CD4-positive, alpha-beta T cell (primary cell): ENCODE data around the gene KRTAP10-1. TPM values are rescaled to one million over a fixed set of nuclear protein-coding genes. Genes with fewer than 3 reads are reported as not detected.

Experiments
- ATAC-seq: fragments of 200-7000 bp; cut with Tn5 transposase; one replicate; pipeline ENCODE4 v1.10.0; 2022; ENCODE audit warnings: mild to moderate bottlenecking; ENCODE audit not compliant: poor library complexity
- CTCF ChIA-PET: fragments of 350-600 bp; sonication (Branson Sonifier 250); formaldehyde crosslinking; loops from one replicate; lab custom pipeline; 2021; ENCODE audit warnings: antibody characterized with exemption, inconsistent platforms; lab: Charles Lee
- POLR2A ChIA-PET: fragments of 350-600 bp; sonication (Branson Sonifier 250); formaldehyde crosslinking; loops from one replicate; lab custom pipeline; 2021; ENCODE audit warnings: antibody characterized with exemption, inconsistent platforms; lab: Charles Lee
- DNase-seq, 14 experiments: peaks; one replicate each; pipeline ENCODE4 v3.0.0-alpha.2; 2013 to 2020; ENCODE audit warnings: mixed read lengths in 2 of 14
- H3K27ac ChIP-seq, 2 donors: one replicate each; pipeline versions ENCODE4 v1.5.1 to v1.7.0; 2013; ENCODE audit warnings: low read length in 2 of 2, low read depth in 1 of 2, mild to moderate bottlenecking in 1 of 2
- H3K27me3 ChIP-seq, 2 experiments: 1 replicate in 1 of 2; 2 replicates in 1 of 2; pipeline versions ENCODE4 v1.6.1 to v1.7.0; 2013; ENCODE audit warnings: low read length in 2 of 2, control low read depth in 1 of 2, mild to moderate bottlenecking in 1 of 2, moderate library complexity in 1 of 2; ENCODE audit not compliant: insufficient read depth in 2 of 2, control insufficient read depth in 1 of 2
- H3K36me3 ChIP-seq: one replicate; pipeline ENCODE4 v1.6.1; 2013; ENCODE audit warnings: low read length, control low read depth; ENCODE audit not compliant: insufficient read depth
- H3K4me1 ChIP-seq: one replicate; pipeline ENCODE4 v1.6.1; 2013; ENCODE audit warnings: low read length, control low read depth; ENCODE audit not compliant: insufficient read depth
- H3K4me3 ChIP-seq: one replicate; pipeline ENCODE4 v1.5.1; 2013; ENCODE audit warnings: mild to moderate bottlenecking, low read length, moderate library complexity
- H3K9me3 ChIP-seq, 2 experiments: 1 replicate in 1 of 2; 2 replicates in 1 of 2; pipeline versions ENCODE4 v1.6.1 to v1.7.0; 2013; ENCODE audit warnings: low read length in 2 of 2, mild to moderate bottlenecking in 2 of 2, control low read depth in 1 of 2, moderate library complexity in 1 of 2; ENCODE audit not compliant: control insufficient read depth in 1 of 2, insufficient read depth in 1 of 2
- H3K27ac Mint-ChIP-seq: one replicate; pipeline ENCODE4 v1.8.0; 2020; ENCODE audit warnings: mixed read lengths
- H3K27me3 Mint-ChIP-seq: one replicate; pipeline ENCODE4 v1.8.0; 2021; ENCODE audit warnings: mixed read lengths
- H3K36me3 Mint-ChIP-seq: one replicate; pipeline ENCODE4 v1.8.0; 2021; ENCODE audit warnings: low read depth, mixed read lengths
- H3K4me1 Mint-ChIP-seq: one replicate; pipeline ENCODE4 v1.8.0; 2021; ENCODE audit warnings: low read depth, mixed read lengths
- H3K4me3 Mint-ChIP-seq: one replicate; pipeline ENCODE4 v1.8.0; 2020; ENCODE audit warnings: mild to moderate bottlenecking, mixed read lengths
- H3K9me3 Mint-ChIP-seq: one replicate; pipeline ENCODE4 v1.8.0; 2020; ENCODE audit warnings: mixed read lengths
- intact Hi-C, 2 experiments: fragments of 100-400 bp; cut with DNase I in 1 of 2; cut with micrococcal nuclease in 1 of 2; formaldehyde crosslinking; loops; one replicate each; pipeline versions ENCODE4 v1.15.1 to v1.9.0; 2023 to 2025; cut with DNase I, micrococcal nuclease
- total RNA-seq, 174 experiments: library from RNA in 2 of 174; stranded (reverse) in 2 of 174; gene quantifications; one replicate each; pipeline ENCODE4 v1.2.3 and lab custom pipeline; 2021 to 2026
- TF ChIP-seq, protein P1 (sequence below): fragments of 200-600 bp; IDR thresholded peaks from one replicate; pipeline ENCODE4 v1.8.0; 2022; ENCODE audit warnings: antibody characterized with exemption, mild to moderate bottlenecking

The KRTAP10-1 gene
- total RNA-seq, 2 experiments from 2014 or later = not detected

DNA sequence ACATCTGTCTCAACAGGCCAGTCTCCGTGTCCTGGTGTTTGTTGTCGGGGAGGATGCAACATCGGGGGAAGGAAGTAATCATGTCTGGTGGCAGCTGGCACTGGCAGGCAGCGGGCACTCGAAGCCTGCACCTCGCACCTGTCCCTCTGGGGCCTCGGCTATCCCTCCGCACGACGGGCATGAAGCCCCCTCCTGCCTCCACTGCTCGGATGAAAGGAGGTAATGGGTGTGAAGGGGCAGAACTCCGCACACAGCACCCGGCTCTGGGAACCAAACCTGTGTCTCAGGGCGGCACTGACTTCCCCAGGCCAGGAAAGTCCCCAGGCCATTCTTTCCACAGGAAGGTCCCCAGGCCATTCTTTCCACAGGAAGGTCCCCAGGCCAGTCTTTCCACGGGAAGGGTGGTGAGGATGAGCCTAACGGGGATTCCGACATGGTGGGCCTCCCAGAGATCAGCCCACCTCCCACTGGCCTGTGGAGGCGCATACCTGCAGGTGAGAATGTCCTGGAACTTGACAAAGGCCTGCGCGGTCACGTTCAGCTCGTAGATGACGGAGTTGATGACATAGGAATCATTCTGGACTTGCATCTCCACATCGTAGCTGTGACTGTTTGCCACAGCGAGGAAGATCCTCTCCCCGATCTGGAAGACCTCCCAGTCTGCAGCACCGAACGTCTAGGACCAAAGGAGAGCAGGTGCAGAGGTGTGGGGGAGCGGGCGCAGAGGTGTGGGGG lies 31.1 kb downstream of the KRTAP10-1 start:
- Histone ChIP-seq H3K4me3 (no peak overlapping the region), H3K27ac (no peak overlapping the region), H3K4me1 (peaks cover 16% of the 10 kb centered on the region), H3K36me3 (no peaks in the 10 kb centered on the region), H3K27me3 (no peaks in the 10 kb centered on the region), H3K9me3 (no peaks in the 10 kb centered on the region)
- Mint-ChIP-seq H3K36me3 (no peaks in the 10 kb centered on the region), H3K4me3 (no peak overlapping the region), H3K9me3 (no peaks in the 10 kb centered on the region), H3K27me3 (no peaks in the 10 kb centered on the region), H3K27ac (no peak overlapping the region), H3K4me1 (no peaks in the 10 kb centered on the region)
- POLR2A ChIA-PET = no interaction called here
- CTCF ChIA-PET = interaction anchor here (2.9 to 3.3 kb wide), 2 partner anchors 233 to 285 kb away, joined by 24 to 41 read pairs; no protein-coding TSS in a partner anchor
- no peak for ATAC-seq
- no peak for DNase-seq
- intact Hi-C loops = loop anchor here in 1 of 2 experiments (10.0 kb wide), 1 partner anchor 616 kb away; no protein-coding TSS in a partner anchor
- TF ChIP-seq, protein P1, sequence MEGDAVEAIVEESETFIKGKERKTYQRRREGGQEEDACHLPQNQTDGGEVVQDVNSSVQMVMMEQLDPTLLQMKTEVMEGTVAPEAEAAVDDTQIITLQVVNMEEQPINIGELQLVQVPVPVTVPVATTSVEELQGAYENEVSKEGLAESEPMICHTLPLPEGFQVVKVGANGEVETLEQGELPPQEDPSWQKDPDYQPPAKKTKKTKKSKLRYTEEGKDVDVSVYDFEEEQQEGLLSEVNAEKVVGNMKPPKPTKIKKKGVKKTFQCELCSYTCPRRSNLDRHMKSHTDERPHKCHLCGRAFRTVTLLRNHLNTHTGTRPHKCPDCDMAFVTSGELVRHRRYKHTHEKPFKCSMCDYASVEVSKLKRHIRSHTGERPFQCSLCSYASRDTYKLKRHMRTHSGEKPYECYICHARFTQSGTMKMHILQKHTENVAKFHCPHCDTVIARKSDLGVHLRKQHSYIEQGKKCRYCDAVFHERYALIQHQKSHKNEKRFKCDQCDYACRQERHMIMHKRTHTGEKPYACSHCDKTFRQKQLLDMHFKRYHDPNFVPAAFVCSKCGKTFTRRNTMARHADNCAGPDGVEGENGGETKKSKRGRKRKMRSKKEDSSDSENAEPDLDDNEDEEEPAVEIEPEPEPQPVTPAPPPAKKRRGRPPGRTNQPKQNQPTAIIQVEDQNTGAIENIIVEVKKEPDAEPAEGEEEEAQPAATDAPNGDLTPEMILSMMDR = no peak

DNA sequence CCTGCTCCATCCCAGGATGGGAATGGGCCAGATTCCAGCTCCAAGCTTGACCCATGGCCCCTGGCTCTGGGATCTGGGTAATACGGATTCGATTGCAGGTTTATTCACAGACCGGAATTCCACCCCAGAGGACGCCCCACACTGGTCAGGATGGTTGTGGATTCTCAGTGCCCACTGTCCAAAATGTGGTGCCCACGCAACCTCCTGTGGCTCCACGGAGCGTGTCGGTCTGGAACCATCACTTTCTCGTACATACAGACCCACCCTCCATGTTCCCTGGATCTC lies 31.6 kb downstream of the KRTAP10-1 start:
- no peaks in the 10 kb centered on the region for H3K27me3 Mint-ChIP-seq
- H3K4me3 Mint-ChIP-seq = no peak overlapping the region
- ChIA-PET POLR2A (no interaction called here), CTCF (no interaction called here)
- H3K27ac Mint-ChIP-seq = no peak overlapping the region
- H3K9me3 ChIP-seq = no peaks in the 10 kb centered on the region
- DNase-seq = no peak
- no peaks in the 10 kb centered on the region for H3K36me3 Mint-ChIP-seq
- no peak overlapping the region for H3K27ac ChIP-seq
- intact Hi-C loops = loop anchor here in 1 of 2 experiments (10.0 kb wide), 1 partner anchor 616 kb away; no protein-coding TSS in a partner anchor
- no peaks in the 10 kb centered on the region for H3K9me3 Mint-ChIP-seq
- ATAC-seq = no peak
- no peak overlapping the region for H3K4me3 ChIP-seq
- no peaks in the 10 kb centered on the region for H3K4me1 Mint-ChIP-seq
- H3K27me3 ChIP-seq = no peaks in the 10 kb centered on the region
- TF ChIP-seq, protein P1 = no peak
- H3K36me3 ChIP-seq = no peaks in the 10 kb centered on the region
- peaks cover 18% of the 10 kb centered on the region for H3K4me1 ChIP-seq

DNA sequence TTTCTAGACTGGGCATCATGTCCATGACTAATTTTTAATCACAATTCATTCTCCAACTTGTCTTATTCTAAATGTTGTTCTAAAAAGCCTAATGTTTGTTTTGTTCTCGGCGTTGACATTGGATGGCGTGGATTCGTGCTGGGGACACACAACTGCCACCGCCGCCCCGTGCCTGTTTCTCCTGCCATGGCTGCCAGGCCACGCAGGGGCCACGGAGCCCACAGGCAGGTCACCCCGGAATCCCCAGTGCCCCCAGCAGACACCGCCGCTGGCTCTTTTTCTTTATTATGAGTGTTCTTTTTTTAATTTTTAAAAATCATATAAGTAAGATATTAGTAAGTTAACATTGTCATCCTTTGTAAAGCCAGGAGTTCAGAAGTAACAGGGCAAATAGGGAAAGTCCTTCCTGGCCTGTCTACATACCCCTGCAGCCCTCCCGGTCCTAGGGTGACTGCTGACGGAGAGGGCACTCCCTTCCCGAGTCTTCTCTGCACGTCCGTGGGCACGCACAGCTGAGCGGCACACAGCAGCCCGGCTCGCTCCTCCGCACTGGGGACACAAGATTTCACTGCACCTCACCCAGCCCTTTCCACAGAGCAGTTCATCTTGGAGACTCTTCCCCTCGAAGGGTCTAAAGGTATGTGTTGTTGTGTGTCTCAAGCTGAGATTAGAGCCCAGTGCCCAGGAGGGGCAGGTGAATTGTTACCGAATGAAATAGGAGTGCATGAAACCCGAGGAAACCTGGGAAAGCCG lies 32.1 kb downstream of the KRTAP10-1 start:
- H3K27ac ChIP-seq = no peak overlapping the region
- no peaks in the 10 kb centered on the region for H3K27me3 ChIP-seq
- Mint-ChIP-seq H3K36me3 (no peaks in the 10 kb centered on the region), H3K4me1 (no peaks in the 10 kb centered on the region), H3K27ac (no peak overlapping the region), H3K4me3 (no peak overlapping the region), H3K27me3 (no peaks in the 10 kb centered on the region), H3K9me3 (no peaks in the 10 kb centered on the region)
- POLR2A ChIA-PET = no interaction called here
- TF ChIP-seq, protein P1 = no peak
- intact Hi-C loops = loop anchor here in 1 of 2 experiments (10.0 kb wide), 1 partner anchor 617 kb away; no protein-coding TSS in a partner anchor
- H3K4me1 ChIP-seq = peaks cover 18% of the 10 kb centered on the region
- ATAC-seq (no peak), DNase-seq (no peak)
- H3K36me3 ChIP-seq = no peaks in the 10 kb centered on the region
- CTCF ChIA-PET = no interaction called here
- H3K4me3 ChIP-seq = no peak overlapping the region
- no peaks in the 10 kb centered on the region for H3K9me3 ChIP-seq
